ENCODE measurements around the gene KCNJ11.
A peak's percentile ranks its signal among the peaks of the same experiment; 100 is the strongest.

Gene KCNJ11

DNA sequence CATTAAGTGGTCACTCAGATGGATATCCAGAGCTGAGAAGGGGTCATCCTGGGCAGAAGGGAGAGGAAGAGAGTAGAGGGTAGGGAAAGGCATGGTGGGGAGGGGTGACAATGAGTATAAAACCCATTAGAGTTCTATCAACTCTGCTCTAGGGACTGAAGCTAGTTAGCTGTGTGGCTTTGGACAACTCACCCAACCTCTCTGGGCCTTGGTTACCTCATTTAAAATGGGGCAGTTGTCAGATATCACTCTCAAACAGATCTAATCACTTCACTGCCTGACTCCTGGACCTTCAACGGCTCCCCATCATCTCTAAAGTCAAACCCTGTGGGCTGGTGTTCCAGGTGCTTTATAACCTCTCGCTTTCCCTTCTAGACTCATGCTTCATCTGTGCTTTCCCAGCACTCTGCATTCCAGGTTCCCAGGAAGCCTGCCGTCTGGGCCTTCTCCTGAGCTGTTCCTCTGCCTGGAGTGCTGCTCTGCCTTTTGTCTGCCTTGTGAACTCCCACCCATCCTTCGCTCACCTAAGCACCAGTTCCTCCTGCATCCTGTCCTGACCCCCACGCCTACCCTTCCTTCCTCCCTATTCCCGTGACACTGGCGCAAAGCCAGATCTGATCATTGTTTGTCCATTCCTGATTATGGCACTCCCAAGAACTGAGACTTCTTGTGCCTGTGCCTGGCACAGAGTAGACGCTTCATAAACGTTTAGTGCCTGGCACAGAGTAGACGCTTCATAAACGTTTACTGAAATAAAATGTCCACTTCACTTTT is 22.3 kb upstream of the KCNJ11 start:
- no peak for DNase-seq

- no peak for DNase-seq
These were observed 20.2 kb upstream of the KCNJ11 start for GRCh38 chr11:17408641-17409040.

DNA sequence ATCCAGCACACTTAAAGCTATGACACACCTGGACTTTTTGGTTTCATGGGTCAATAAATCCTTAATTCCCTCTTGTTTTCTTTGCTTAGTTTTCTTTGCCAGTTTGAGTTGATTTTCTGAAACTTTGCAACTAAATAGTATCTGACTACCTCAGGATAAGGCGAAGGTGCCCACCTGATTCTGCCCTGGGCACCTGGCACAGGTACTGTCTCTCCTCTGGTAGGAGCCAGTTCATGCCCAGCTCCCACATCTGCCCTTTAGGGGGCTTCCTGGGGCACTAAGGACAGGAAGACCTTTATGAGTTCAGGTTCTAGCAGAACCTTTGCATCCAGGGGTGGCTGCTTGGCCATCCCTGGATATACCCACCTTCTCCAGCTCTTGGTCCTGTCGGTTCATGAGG is 19.6 kb upstream of the KCNJ11 start:
- no peak for DNase-seq

DNA sequence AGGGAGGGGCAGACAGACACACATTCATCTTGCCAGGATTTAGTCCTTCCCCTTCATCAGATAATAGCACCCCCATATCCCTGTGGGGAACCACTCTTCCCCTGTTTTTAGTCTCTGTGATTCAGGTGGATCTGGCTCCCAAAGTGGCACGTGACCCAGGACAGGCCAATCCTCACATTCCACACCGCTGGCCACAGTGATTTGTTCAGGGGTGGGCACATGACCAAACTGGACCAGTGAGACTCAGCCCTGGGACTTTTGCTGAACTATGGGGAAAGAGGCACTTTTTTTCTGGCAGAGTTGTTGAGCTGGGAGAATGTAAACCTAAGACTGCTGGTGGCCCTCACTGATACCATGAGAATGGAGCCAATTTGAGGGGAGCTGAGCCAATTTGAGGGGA is 19.1 kb upstream of the KCNJ11 start:
- no peak for DNase-seq

DNA sequence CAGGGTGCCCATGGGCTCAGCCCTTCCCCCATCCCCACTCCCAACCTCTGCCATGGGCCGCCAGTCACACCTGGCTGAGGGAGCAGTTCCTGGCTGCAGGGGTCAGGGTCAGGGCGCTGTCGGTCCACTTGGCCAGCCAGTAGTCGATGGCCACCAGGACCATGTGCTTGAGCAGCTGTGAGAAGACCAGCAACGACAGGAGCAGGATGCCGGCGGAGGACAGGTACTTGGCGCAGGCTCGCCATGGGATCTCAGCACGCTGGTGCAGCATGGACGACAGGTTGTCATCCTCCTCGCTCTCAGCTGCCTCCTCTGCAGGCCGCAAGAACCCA is 18.3 kb upstream of the KCNJ11 start:
- no peak for DNase-seq

GRCh38 chr11:17406082-17406817 is 17.8 kb upstream of the KCNJ11 start:
- no peak for DNase-seq

- DNase-seq: peak in 49 of 56 donors; percentile 6 to 83 (median 50)
These were observed 17.0 kb upstream of the KCNJ11 start for GRCh38 chr11:17405232-17406005.

DNA sequence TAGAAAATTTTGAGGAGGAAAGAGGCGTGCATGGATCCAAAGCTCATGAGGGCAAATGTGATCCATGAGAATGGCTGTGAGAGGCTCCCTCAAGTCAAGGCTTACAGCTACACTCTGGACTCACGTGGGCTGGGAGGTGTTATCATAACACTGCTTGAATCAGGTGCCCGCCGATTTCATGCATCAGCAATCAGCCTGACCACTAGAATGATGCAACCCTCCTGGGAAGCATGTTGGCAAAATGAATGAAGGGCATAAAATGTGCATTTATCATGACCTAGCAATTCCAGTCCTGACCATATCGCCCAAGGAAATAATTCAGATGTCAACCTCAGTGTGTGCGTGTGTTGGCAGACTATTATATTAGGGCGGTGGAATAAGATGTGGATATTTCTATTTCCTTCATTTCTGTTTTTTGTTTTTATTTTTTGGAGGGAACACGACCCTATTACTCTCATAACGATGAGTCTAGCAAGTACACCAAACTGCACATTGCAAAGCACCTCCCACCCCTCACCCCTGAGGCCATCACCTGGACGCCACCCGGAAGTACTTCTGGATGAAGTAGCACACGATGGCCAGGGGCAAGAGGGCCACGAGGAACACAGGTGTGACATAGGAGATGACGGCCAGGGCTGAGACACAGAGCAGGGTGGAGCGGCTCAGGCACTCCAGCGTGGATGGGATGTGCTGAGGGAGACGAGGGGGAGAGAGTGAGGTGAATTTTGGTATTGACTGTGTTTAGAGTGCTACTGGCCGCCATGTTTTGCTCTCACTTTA is 15.7 kb upstream of the KCNJ11 start:
- DNase-seq: no peak

DNA sequence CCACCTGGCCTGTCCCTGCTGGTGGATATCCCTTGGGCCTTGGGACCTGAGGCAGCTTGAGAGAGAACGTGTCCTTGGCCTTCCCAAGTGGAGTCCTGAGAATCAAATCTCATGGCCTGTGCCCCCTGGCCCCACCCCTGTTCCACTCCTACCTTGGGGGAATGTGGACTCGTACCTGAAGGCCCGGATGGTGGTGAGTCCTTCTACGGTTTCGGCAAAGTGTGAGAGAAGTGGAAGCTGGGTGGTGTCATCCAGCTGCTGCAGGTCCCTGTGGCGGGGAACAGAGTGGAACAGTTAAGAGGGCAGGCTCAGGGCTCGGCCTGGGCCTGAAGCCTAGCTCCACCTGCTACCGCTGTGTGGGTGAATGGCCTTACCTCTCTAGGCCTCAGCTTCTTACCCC is 14.0 kb upstream of the KCNJ11 start:
- DNase-seq: no peak

DNA sequence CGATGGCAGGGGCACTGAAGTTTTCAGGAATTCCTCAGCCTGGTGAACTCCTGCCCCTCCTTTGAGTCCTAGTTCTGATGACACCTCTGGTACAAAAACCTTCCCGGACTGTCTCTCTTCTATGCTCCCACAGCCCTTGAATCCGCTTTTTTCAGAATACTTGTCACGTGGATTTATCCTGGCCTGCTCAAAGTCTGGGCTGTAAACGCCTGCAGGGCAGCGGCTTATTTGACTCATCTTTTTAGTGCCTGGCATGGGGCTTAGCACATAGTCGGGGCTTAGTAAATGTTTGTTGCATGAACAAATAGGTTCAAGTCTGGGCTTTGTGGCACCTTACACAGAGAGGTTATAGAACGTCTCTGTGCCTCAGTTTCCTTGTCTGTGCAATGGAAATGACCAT is 13.4 kb upstream of the KCNJ11 start:
- DNase-seq: no peak

DNA sequence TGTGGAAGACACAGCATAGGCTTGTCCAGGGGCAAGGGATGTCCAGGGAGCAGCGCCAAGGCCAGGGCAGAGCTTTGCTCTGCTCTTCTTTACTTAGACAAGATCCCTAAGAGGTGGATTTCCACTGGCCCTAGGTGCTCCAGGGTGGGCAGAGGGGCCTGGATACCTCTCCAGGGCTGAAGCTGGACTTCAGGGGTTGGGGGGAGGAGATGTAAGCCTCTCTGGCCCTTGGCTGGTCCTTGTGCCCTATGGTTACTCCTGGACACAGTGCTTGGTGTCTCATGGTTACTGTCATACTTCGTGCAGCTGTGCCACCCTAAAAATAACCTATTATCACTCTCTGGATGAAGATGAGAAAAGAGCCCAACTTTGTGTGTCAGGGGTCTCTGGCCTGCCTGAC is 12.9 kb upstream of the KCNJ11 start:
- DNase-seq: no peak

GRCh38 chr11:17400048-17400775 is 11.8 kb upstream of the KCNJ11 start:
- no peak for DNase-seq

GRCh38 chr11:17399236-17399635 is 10.8 kb upstream of the KCNJ11 start:
- no peak for DNase-seq

- no peak for DNase-seq
These were observed 9.0 kb upstream of the KCNJ11 start for GRCh38 chr11:17397311-17398002.

DNA sequence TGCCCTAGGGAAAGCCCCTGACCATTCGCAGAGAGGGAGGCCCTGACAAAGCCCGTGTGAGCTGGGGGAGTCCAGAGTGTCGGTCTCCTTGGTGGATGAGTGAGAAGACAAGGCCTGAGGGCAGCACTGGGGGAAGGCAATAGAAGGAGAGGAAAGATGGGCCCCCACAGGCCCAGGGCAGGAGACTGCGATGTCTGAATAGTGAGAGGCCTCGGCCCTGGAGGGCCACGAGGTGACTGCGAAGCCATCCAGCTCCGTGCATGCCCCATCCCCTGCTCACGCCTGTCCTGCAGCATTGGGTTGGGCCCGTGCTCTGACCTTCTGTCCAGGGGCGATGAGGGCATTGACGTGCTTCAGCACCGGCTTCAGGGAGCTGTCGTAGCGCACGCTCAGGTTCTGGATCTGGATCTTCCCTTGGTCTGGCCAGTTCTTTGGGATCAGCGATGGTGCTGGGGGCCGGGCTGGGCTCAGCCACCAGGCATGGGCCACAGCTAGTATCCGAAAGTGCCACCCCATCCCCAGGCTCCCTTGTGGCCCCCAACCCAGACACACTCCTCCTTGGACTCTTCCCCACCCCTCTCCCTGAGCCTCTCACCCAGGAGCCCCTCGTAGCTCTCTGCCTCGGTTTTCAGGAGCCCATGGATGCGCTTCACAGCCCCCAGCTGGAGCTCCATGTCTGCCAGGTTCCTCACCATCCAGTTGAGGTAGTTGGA is 8.3 kb upstream of the KCNJ11 start:
- DNase-seq: no peak

- DNase-seq: no peak
These were observed 7.5 kb upstream of the KCNJ11 start for GRCh38 chr11:17395978-17396377.

- no peak for DNase-seq
These were observed 7.1 kb upstream of the KCNJ11 start for GRCh38 chr11:17395554-17395961.

DNA sequence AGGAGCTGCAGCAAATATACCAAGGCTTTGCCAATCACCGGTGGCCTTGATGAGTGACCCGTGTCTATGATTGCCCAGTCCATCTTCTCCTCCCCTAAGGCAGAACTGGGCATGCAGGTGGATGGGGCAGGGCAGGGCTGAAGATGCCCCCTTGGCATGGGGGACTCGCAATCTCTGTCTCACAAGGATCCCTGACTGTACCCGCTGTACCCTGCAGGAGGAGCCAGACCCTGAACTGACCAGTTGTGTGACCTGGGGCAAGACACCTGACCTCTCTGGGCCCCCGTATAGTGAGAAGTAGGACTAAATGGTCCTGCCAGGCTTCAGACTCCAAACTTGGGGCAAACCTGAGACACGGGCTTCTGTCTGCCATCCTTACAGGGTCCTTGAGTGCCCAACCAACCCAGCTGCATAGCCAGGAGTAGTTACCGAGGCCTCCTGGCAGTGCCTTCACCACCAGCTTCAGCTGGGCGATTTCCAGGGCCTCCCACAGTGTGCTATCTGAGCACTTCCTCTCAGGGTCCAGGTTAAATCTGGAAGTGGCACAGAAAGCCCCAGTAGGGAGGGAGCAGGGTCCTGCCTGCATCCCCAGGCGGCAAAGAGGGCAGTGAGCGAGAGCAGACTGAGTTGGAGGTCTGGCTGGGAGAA is 6.4 kb upstream of the KCNJ11 start:
- DNase-seq: no peak

- DNase-seq: no peak
These were observed 5.0 kb upstream of the KCNJ11 start for GRCh38 chr11:17393472-17393871.

Measured in amygdala (tissue), 56 donors.